ENCODE results near the gene ANKRD10.
A peak's percentile ranks its signal among the peaks of the same experiment; 100 is the strongest.

Gene ANKRD10

GRCh38 chr13:110944968-110945927, 30.4 kb upstream of the ANKRD10 start:
- no peak for DNase-seq

DNA sequence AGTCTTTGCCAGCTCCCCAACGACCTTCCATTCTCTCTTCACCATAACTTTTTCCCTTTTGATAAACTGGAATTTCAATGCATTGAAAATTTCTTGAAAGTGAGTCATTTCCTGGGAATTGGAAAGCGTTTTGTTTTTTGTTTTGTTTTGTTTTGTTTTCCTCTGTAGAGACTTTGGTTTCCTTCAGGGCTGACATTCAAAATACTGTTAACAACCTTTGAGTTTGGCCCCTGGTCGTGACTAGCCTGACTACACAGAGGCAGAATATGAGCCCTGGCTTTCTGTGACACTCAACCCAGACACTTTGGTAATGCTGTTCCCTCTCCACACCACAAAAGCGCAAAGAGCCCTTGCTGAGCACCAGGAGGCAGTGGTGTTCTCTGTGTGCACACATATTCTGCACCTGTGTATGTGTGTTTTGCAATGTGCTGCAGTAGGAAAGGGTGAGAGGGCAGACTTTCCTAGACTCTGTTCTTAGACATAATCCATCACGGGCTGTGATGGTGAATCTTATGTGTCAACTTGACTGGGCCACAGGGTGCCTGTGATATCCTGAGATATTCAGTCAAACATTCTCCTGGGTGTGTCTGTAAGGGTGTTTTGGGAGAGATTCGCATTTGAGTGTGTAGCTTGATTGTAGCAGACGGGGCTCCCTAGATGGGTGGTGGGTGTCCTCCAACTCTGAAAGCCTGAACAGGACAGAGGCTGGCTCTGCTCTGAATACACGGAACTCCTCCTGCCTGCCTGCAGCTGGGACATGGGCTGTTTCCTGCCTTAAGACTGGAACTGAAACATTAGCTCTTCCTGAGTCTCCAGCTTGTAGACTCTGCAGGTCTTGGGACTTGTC, 29.5 kb upstream of the ANKRD10 start:
- peak; percentile 64 for DNase-seq

GRCh38 chr13:110942248-110942981, 27.5 kb upstream of the ANKRD10 start:
- no peak for DNase-seq

DNA sequence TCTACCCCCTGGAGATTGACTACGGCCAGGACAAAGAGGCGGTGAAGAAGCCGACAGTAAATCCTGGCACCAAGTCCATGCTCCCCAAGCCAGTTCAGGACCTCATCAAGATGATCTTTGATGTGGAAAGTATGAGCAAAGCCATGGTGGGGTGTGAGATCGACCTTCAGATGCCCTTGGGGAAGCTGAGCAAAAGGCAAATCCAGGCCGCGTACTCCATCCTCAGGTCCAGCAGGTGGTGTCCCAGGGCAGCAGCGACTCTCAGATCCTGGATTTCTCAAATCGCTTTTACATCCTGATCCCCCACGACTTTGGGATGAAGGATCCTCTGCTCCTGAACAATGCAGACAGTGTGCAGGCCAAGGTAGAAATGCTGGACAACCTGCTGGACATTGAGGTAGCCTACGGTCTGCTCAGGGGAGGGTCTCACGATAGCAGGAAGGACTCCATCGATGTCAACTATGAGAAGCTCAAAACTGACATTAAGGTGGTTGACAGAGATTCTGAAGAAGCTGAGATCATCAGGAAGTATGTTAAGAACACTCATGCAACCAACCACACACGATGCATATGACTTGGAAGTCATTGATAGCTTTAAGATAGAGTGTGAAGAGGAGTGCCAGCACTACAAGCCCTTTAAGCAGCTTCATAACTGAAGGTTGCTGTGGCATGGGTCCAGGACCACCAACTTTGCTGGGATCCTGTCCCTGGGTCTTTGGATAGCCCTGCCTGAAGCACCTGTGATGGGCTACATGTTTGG, 24.0 kb upstream of the ANKRD10 start:
- DNase-seq, result no peak

GRCh38 chr13:110937511-110938285, 22.8 kb upstream of the ANKRD10 start:
- no peak for DNase-seq

DNA sequence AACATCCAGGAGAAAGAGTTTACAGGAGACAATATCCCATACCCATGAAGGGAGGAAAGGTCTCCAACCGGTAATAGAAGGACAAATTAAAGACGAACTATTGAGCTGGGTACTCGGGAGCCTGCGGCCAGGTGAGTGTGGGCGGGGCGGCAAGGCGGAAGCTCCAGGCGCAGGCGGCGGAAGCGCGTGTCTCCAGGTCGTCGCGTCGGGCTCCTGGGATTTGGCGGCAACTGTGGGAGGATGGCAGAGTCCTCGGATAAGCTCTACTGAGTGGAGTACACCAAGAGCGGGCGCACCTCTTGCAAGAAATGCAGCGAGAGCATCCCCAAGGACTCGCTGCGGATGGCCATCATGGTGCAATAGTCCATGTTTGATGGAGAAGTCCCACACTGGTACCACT, 21.6 kb upstream of the ANKRD10 start:
- DNase-seq, result no peak

DNA sequence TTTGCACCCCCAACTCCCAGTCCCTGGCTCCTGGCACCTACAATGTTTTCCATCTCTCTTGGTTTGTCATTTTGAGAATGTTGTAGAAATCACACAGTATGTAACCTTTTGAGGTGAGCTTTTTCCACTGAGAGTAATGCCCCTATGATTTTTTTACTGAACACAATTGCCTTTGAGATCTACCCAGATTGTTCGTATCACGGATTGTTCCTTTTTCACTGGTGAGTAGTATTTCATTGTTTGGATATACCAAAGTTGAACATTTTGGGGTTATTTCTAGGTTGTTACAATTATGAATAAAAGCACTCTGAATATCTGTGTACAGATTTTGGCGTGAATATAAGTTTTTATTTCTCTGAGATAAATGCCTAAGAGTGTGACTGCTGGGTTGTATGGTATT, 17.7 kb upstream of the ANKRD10 start:
- DNase-seq, result no peak

DNA sequence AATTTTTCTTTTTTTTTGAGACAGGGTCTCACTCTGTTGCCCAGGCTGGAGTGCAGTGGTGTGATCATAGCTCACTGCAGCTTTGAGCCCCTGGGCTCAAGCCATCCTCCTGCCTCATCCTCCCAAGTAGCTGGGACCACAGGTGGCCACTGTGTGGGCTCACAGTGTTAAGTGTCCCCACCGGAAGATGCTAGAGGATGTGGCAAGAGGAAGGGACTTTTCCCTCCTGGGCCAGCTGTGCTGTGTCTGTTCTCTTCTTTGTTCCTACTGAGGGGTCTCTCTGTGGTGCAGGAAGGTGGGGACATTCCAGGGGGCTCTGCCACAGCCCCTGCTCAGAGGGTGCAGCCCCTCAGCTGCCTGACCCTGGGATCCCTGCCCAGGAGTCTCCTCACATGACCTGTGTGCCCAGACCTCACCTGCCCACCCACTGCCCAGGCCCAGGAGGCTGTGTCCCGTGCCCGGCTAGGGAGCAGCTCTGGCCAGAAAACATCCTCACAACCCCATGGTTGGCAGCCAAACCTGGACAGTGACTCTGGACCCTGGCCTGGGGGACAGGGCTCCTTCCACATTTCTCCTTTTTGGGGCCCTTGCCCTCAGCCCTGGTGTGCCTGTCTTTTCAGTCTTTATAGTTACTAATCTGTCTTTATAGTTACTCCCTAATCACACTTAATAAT, 14.4 kb upstream of the ANKRD10 start:
- DNase-seq, result no peak

DNA sequence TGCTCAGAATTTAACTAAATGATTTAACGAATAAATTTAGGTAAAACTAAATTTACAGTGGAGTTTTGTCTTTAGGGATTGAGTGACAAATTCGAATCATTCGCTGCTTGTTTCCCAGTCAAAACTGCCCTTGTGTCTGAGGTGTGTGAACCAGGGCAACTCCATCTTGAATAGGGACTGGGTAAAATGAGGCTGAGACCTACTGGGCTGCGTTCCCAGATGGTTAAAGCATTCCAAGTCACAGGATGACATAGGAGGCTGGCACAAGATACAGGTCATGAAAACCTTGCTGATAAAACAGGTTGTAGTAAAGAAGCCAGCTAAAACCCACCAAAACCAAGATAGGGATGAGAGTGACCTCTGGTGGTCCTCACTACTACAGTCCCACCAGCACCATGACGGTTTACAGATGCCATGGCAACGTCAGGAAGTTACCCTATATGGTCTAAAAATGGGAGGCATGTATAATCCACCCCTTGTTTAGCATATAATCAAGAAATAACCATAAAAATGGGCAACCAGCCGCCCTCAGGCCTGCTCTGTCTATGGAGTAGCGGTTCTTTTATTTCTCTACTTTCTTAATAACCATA, 10.2 kb upstream of the ANKRD10 start:
- no peak for DNase-seq

- no peak for DNase-seq
Measured at GRCh38 chr13:110924639-110924934, 9.7 kb upstream of the ANKRD10 start.

GRCh38 chr13:110923777-110924638, 9.1 kb upstream of the ANKRD10 start:
- DNase-seq, result no peak

DNA sequence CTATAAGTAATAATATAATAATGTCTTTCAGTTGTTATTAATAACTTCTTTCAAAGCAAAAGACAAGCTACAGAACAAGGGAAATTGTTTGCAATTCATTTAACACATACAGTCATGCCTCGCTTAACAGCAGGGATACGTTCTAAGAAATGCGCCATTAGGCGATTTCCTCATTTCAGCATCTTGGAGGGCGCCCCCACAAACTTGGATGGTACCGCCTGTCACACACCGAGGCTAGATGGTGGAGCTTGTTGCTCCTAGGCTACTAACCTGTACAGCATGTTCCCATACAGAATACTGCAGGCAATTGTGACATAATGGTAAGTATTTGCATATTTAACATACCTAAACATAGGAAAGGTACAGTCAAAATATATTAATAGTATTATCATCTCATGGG, 8.2 kb upstream of the ANKRD10 start:
- DNase-seq, result no peak

GRCh38 chr13:110922506-110922905, 7.6 kb upstream of the ANKRD10 start:
- DNase-seq, result no peak

DNA sequence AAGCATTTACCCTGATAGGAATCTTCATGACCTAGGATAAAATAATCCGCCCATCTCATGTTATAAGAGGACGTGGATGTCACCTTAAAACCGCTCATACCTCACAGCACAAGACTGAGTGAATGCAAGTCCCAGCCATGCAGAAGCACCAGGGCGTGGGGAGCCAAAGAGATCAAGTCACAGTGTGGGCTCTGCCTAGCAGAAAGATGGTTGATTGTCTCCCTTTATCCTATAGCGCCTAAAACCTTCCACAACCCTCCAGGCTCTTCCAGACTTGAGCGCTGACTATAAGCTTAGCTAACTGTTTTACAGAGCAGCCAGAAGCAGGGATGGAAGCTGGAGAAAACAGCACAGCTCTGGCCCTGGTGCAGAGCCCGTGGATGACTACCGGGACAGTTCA, 6.8 kb upstream of the ANKRD10 start:
- DNase-seq, result no peak

DNA sequence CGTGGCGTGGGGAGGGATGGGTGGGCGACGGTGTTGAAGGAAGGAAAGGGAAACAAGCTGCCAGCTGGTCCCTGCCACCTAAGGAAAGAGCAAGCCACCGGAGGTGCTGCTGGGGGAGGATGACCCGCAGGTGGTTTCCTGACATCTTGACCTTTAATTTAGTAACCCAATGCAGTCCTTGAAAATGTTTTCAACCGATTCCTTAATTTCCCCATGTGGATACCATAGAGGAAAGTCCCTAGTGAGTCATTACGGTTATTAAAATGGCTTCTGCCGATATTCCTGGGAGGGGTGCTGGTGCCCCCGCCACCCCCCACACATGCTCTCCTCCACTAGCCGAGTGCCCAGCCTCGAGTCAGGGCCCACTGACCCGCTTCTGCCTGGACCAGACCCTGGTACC, 6.3 kb upstream of the ANKRD10 start:
- DNase-seq, result no peak

DNA sequence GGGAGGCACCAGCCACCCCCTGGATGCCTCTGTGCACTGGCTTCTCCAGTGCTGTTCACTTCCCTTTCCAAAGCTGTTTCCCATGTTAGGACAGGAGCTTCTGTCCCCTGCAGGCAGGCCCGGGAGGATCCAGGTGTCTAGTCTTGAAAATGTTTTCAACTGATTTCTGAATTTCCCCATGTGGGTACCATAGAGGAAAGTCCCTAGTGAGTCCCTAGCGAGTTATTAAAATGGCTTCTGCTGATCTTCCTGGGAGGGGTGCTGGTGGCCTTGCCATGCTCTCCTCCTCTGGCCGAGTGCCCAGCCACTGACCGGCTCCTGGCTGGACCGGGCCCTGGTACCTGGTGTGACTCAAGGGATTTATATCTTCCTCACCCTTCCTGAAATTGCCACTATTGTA, 5.2 kb upstream of the ANKRD10 start:
- no peak for DNase-seq

GRCh38 chr13:110916301-110917142, 1.7 kb upstream of the ANKRD10 start:
- DNase-seq, result no peak

DNA sequence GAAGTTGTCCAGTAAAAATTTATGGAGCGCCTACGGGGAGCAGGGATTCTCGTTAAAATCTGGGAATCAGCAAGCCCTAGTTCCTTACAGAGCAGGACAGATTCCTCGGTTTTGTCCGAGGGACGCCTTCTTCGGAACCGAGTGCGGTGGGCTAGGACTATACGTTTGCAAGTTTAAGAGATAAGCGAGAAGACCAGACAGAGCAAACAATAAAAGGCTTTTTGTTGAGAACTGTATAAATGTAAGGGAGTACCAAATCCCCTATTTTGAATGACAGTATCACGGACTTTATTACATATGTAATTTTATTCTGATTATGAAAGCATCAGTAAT, 971 bp upstream of the ANKRD10 start:
- DNase-seq, result no peak
